ENCODE measurements around the gene PCNT.

The PCNT gene

GRCh38 chr21:46356494-46357334 lies 32.8 kb downstream of the PCNT start:
- no peak for TF ChIP-seq CTCF (IDR thresholded peaks at IDR 0.05; ENCODE audit: extremely low read depth, missing control alignments)
- DNase-seq (ENCODE audit: low spot score): no peak

GRCh38 chr21:46357335-46357604 lies 33.3 kb downstream of the PCNT start:
- TF ChIP-seq CTCF (IDR thresholded peaks at IDR 0.05; ENCODE audit: extremely low read depth, missing control alignments): no peak
- DNase-seq (ENCODE audit: low spot score): no peak

GRCh38 chr21:46357684-46358425 lies 33.9 kb downstream of the PCNT start:
- no peak for DNase-seq (ENCODE audit: low spot score)
- TF ChIP-seq CTCF (IDR thresholded peaks at IDR 0.05; ENCODE audit: extremely low read depth, missing control alignments): no peak

GRCh38 chr21:46361176-46361575 lies 37.2 kb downstream of the PCNT start:
- no peak for TF ChIP-seq CTCF (IDR thresholded peaks at IDR 0.05; ENCODE audit: extremely low read depth, missing control alignments)
- no peak for DNase-seq (ENCODE audit: low spot score)

- no peak for DNase-seq (ENCODE audit: low spot score)
Measured at GRCh38 chr21:46361935-46362334, 38.0 kb downstream of the PCNT start.

GRCh38 chr21:46362946-46363345 lies 39.0 kb downstream of the PCNT start:
- no peak for TF ChIP-seq CTCF (IDR thresholded peaks at IDR 0.05; ENCODE audit: extremely low read depth, missing control alignments)
- no peak for DNase-seq (ENCODE audit: low spot score)

More at GRCh38 chr21:46361935-46362334, 38.0 kb downstream of the PCNT start:
- TF ChIP-seq CTCF (IDR thresholded peaks at IDR 0.05; ENCODE audit: extremely low read depth, missing control alignments): no peak

- no peak for TF ChIP-seq CTCF (IDR thresholded peaks at IDR 0.05; ENCODE audit: extremely low read depth, missing control alignments)
- DNase-seq (ENCODE audit: low spot score): no peak
Measured at GRCh38 chr21:46363698-46364097, 39.7 kb downstream of the PCNT start.

Measured in GM20000 (cell line).